Naive thymus-derived CD4-positive, alpha-beta T cell (primary cell): ENCODE measurements around the gene VSIG10L2. TPM values are rescaled to one million over a fixed set of nuclear protein-coding genes. Genes with fewer than 3 reads are reported as not detected.
"Not testable (repeated sequence)": the region's sequence is repeated elsewhere in the genome, so short reads cannot be mapped to it uniquely, and the experiment has no call there.

Experiments
- ATAC-seq: fragments of 150-1000 bp; cut with Tn5 transposase; 2 replicates; pipeline ENCODE4 v1.10.0; 2021; ENCODE audit warnings: mild to moderate bottlenecking, moderate library complexity
- CTCF ChIA-PET: fragments of 350-600 bp; sonication (Branson Sonifier 250); formaldehyde crosslinking; loops from one replicate; lab custom pipeline; 2021; ENCODE audit warnings: antibody characterized with exemption; lab: Charles Lee
- POLR2A ChIA-PET: fragments of 350-600 bp; sonication (Branson Sonifier 250); formaldehyde crosslinking; loops from one replicate; lab custom pipeline; 2021; ENCODE audit warnings: antibody characterized with exemption, inconsistent platforms; lab: Charles Lee
- DNase-seq, 9 donors: peaks; one replicate each; pipeline versions ENCODE4 v3.0.0 to v3.0.0-alpha.2; 2020 to 2022; ENCODE audit warnings: mixed read lengths in 1 of 9
- H3K27ac ChIP-seq: one replicate; pipeline ENCODE4 v1.7.0; 2013; ENCODE audit warnings: mild to moderate bottlenecking, low read depth, low read length, moderate library complexity
- H3K27me3 ChIP-seq, 2 donors: one replicate each; pipeline ENCODE4 v1.7.0; 2013; ENCODE audit warnings: low read length in 2 of 2, mild to moderate bottlenecking in 2 of 2, moderate library complexity in 2 of 2; ENCODE audit not compliant: control insufficient read depth in 2 of 2, insufficient read depth in 2 of 2
- H3K36me3 ChIP-seq, 3 experiments: 1 replicate in 2 of 3; 2 replicates in 1 of 3; pipeline ENCODE4 v1.7.0; 2013; ENCODE audit warnings: low read length in 3 of 3, mild to moderate bottlenecking in 3 of 3, moderate library complexity in 1 of 3; ENCODE audit not compliant: insufficient read depth in 3 of 3, control insufficient read depth in 2 of 3
- H3K4me1 ChIP-seq, 2 donors: one replicate each; pipeline ENCODE4 v1.7.0; 2013; ENCODE audit warnings: low read length in 2 of 2, mild to moderate bottlenecking in 2 of 2, moderate library complexity in 1 of 2; ENCODE audit not compliant: control insufficient read depth in 2 of 2, insufficient read depth in 2 of 2
- H3K4me3 ChIP-seq: 2 replicates; pipeline ENCODE4 v1.7.0; 2013; ENCODE audit warnings: mild to moderate bottlenecking, low read length
- H3K9me3 ChIP-seq, 3 experiments: 1 replicate in 2 of 3; 2 replicates in 1 of 3; pipeline ENCODE4 v1.7.0; 2013; ENCODE audit warnings: low read length in 3 of 3; ENCODE audit not compliant: control insufficient read depth in 2 of 3
- H3K27ac Mint-ChIP-seq, 9 donors: one replicate each; pipeline ENCODE4 v1.8.0; 2020 to 2022; ENCODE audit warnings: mixed read lengths in 9 of 9, mild to moderate bottlenecking in 8 of 9, moderate library complexity in 5 of 9, inconsistent platforms in 2 of 9
- H3K27me3 Mint-ChIP-seq, 5 donors: one replicate each; pipeline ENCODE4 v1.8.0; 2021 to 2022; ENCODE audit warnings: mixed read lengths in 5 of 5, mild to moderate bottlenecking in 1 of 5
- H3K36me3 Mint-ChIP-seq, 5 donors: one replicate each; pipeline ENCODE4 v1.8.0; 2020 to 2022; ENCODE audit warnings: mixed read lengths in 5 of 5, mild to moderate bottlenecking in 3 of 5, inconsistent platforms in 1 of 5
- H3K4me1 Mint-ChIP-seq, 7 donors: one replicate each; pipeline ENCODE4 v1.8.0; 2020 to 2022; ENCODE audit warnings: mixed read lengths in 7 of 7, mild to moderate bottlenecking in 3 of 7, inconsistent platforms in 1 of 7
- H3K4me3 Mint-ChIP-seq, 10 donors: one replicate each; pipeline ENCODE4 v1.8.0; 2020 to 2022; ENCODE audit warnings: mild to moderate bottlenecking in 10 of 10, mixed read lengths in 10 of 10, moderate library complexity in 6 of 10, inconsistent platforms in 2 of 10
- H3K9me3 Mint-ChIP-seq, 11 donors: one replicate each; pipeline ENCODE4 v1.8.0; 2020 to 2022; ENCODE audit warnings: mixed read lengths in 11 of 11, mild to moderate bottlenecking in 4 of 11, inconsistent platforms in 1 of 11, moderate library complexity in 1 of 11
- intact Hi-C, 2 donors: fragments of 100-400 bp; cut with micrococcal nuclease; formaldehyde crosslinking; loops; one replicate each; pipeline ENCODE4 v1.15.1; 2023
- polyA plus RNA-seq, 2 donors: library from polyadenylated mRNA; unstranded; fragments of 300-500 nt; fragmentation: Illumina TruSeq; gene quantifications; one replicate each; pipeline ENCODE4 v1.2.3, GENCODE V29; 2021
- total RNA-seq, 6 experiments: library from RNA in 5 of 6; stranded (reverse) in 5 of 6; gene quantifications; 1 replicate in 5 of 6; 2 replicates in 1 of 6; pipeline ENCODE4 v1.2.3 and lab custom pipeline; 2021 to 2026

VSIG10L2 gene
- total and polyA plus RNA-seq, 7 experiments from 2014 or later, result not detected

- no peaks in the 10 kb centered on the region for H3K27me3 ChIP-seq
- no peak overlapping the region for H3K27ac ChIP-seq
- ChIA-PET POLR2A (no interaction called here), CTCF (no interaction called here)
- DNase-seq (no peak), ATAC-seq (no peak)
- H3K4me3 ChIP-seq, result no peak overlapping the region
- Mint-ChIP-seq H3K36me3 (peaks cover 0 to 53% (median 25%) of the 10 kb centered on the region in 5 donors), H3K4me1 (peaks cover 0 to 1% (median 0%) of the 10 kb centered on the region in 7 donors), H3K9me3 (no peaks in the 10 kb centered on the region), H3K4me3 (no peak overlapping the region), H3K27ac (no peak overlapping the region), H3K27me3 (no peaks in the 10 kb centered on the region)
- intact Hi-C loops, result no loop called here
- H3K36me3 ChIP-seq, result no peaks in the 10 kb centered on the region
- no peaks in the 10 kb centered on the region for H3K4me1 ChIP-seq
- H3K9me3 ChIP-seq, result no peaks in the 10 kb centered on the region
These were observed 34.6 kb downstream of the VSIG10L2 start for GRCh38 chr11:125980436-125980835.

GRCh38 chr11:125982348-125982730 is 36.5 kb downstream of the VSIG10L2 start:
- Mint-ChIP-seq H3K27me3 (no peaks in the 10 kb centered on the region), H3K4me1 (peaks cover 0 to 1% (median 0%) of the 10 kb centered on the region in 7 donors), H3K4me3 (no peak overlapping the region), H3K9me3 (peaks cover 0 to 3% (median 0%) of the 10 kb centered on the region in 11 donors), H3K36me3 (peaks cover 0 to 47% (median 14%) of the 10 kb centered on the region in 5 donors), H3K27ac (no peak overlapping the region)
- intact Hi-C loops, result no loop called here
- Histone ChIP-seq H3K27me3 (no peaks in the 10 kb centered on the region), H3K36me3 (no peaks in the 10 kb centered on the region), H3K9me3 (no peaks in the 10 kb centered on the region), H3K4me1 (no peaks in the 10 kb centered on the region), H3K4me3 (no peak overlapping the region), H3K27ac (no peak overlapping the region)
- ChIA-PET POLR2A (no interaction called here), CTCF (no interaction called here)
- no peak for ATAC-seq
- DNase-seq, result no peak

- H3K4me1 Mint-ChIP-seq, H3K27me3 Mint-ChIP-seq, H3K27me3 ChIP-seq, H3K36me3 ChIP-seq, H3K4me1 ChIP-seq, DNase-seq, ATAC-seq, H3K4me3 ChIP-seq, intact Hi-C loops, H3K4me3 Mint-ChIP-seq, H3K9me3 Mint-ChIP-seq, POLR2A ChIA-PET, H3K9me3 ChIP-seq, H3K27ac ChIP-seq, CTCF ChIA-PET, H3K27ac Mint-ChIP-seq: not testable (repeated sequence)
- H3K36me3 Mint-ChIP-seq, result peaks cover 0 to 39% (median 10%) of the 10 kb centered on the region in 5 donors
These were observed 40.1 kb downstream of the VSIG10L2 start for GRCh38 chr11:125985956-125986355.

GRCh38 chr11:125987066-125987641 is 41.3 kb downstream of the VSIG10L2 start:
- CTCF ChIA-PET, result interaction anchor here (0.7 kb wide), 1 partner anchor 45 kb away, joined by 3 read pairs; no protein-coding TSS in a partner anchor
- Histone ChIP-seq H3K4me1 (no peaks in the 10 kb centered on the region), H3K36me3 (no peaks in the 10 kb centered on the region), H3K27me3 (no peaks in the 10 kb centered on the region), H3K9me3 (no peaks in the 10 kb centered on the region), H3K27ac (no peak overlapping the region), H3K4me3 (no peak overlapping the region)
- intact Hi-C loops, result no loop called here
- peaks cover 0 to 1% (median 0%) of the 10 kb centered on the region in 7 donors for H3K4me1 Mint-ChIP-seq
- no peak for ATAC-seq
- no peak overlapping the region for H3K27ac Mint-ChIP-seq
- no peak for DNase-seq
- no peak overlapping the region for H3K4me3 Mint-ChIP-seq
- no peaks in the 10 kb centered on the region for H3K27me3 Mint-ChIP-seq
- POLR2A ChIA-PET, result no interaction called here
- H3K9me3 Mint-ChIP-seq, result peaks cover 0 to 3% (median 0%) of the 10 kb centered on the region in 11 donors
- peaks cover 0 to 32% (median 10%) of the 10 kb centered on the region in 5 donors for H3K36me3 Mint-ChIP-seq

- ChIA-PET CTCF (no interaction called here), POLR2A (no interaction called here)
- no peaks in the 10 kb centered on the region for H3K4me1 ChIP-seq
- intact Hi-C loops, result no loop called here
- no peaks in the 10 kb centered on the region for H3K27me3 ChIP-seq
- H3K9me3 ChIP-seq, result no peaks in the 10 kb centered on the region
- no peak overlapping the region for H3K4me3 Mint-ChIP-seq
- DNase-seq (no peak), ATAC-seq (no peak)
- peaks cover 0 to 3% (median 0%) of the 10 kb centered on the region in 11 donors for H3K9me3 Mint-ChIP-seq
- no peak overlapping the region for H3K27ac ChIP-seq
- no peaks in the 10 kb centered on the region for H3K36me3 ChIP-seq
- peaks cover 0 to 34% (median 8%) of the 10 kb centered on the region in 5 donors for H3K36me3 Mint-ChIP-seq
- H3K27ac Mint-ChIP-seq, result no peak overlapping the region
- no peak overlapping the region for H3K4me3 ChIP-seq
- H3K27me3 Mint-ChIP-seq, result no peaks in the 10 kb centered on the region
- peaks cover 0 to 1% (median 0%) of the 10 kb centered on the region in 7 donors for H3K4me1 Mint-ChIP-seq
These were observed 44.4 kb downstream of the VSIG10L2 start for GRCh38 chr11:125990244-125990643.

GRCh38 chr11:125992893-125993292 is 47.0 kb downstream of the VSIG10L2 start:
- Mint-ChIP-seq H3K4me3 (no peak overlapping the region), H3K27me3 (no peaks in the 10 kb centered on the region), H3K36me3 (peaks cover 0 to 30% (median 12%) of the 10 kb centered on the region in 5 donors), H3K9me3 (no peaks in the 10 kb centered on the region), H3K4me1 (peaks cover 0 to 3% (median 0%) of the 10 kb centered on the region in 7 donors), H3K27ac (no peak overlapping the region)
- ATAC-seq (no peak), DNase-seq (no peak)
- ChIA-PET POLR2A (no interaction called here), CTCF (no interaction called here)
- Histone ChIP-seq H3K27ac (no peak overlapping the region), H3K4me3 (no peak overlapping the region), H3K36me3 (no peaks in the 10 kb centered on the region), H3K27me3 (no peaks in the 10 kb centered on the region), H3K9me3 (no peaks in the 10 kb centered on the region), H3K4me1 (no peaks in the 10 kb centered on the region)
- intact Hi-C loops, result no loop called here

- Mint-ChIP-seq H3K27me3 (no peaks in the 10 kb centered on the region), H3K4me1 (peaks cover 0 to 3% (median 0%) of the 10 kb centered on the region in 7 donors), H3K27ac (no peak overlapping the region), H3K4me3 (no peak overlapping the region), H3K9me3 (no peaks in the 10 kb centered on the region), H3K36me3 (peaks cover 0 to 36% (median 14%) of the 10 kb centered on the region in 5 donors)
- Histone ChIP-seq H3K4me1 (no peaks in the 10 kb centered on the region), H3K36me3 (no peaks in the 10 kb centered on the region), H3K9me3 (no peaks in the 10 kb centered on the region), H3K4me3 (no peak overlapping the region), H3K27ac (no peak overlapping the region), H3K27me3 (no peaks in the 10 kb centered on the region)
- DNase-seq (no peak), ATAC-seq (no peak)
- intact Hi-C loops, result no loop called here
- CTCF ChIA-PET, result no interaction called here
- POLR2A ChIA-PET, result no interaction called here
These were observed 48.7 kb downstream of the VSIG10L2 start for GRCh38 chr11:125994509-125994908.
